Measurements from ENCODE around the gene FGF18. TPM values are rescaled to one million over a fixed set of nuclear protein-coding genes. Genes with fewer than 3 reads are reported as not detected.

Gene FGF18
- total RNA-seq, 2 experiments from 2014 or later = 0.31 to 0.33 TPM

DNA sequence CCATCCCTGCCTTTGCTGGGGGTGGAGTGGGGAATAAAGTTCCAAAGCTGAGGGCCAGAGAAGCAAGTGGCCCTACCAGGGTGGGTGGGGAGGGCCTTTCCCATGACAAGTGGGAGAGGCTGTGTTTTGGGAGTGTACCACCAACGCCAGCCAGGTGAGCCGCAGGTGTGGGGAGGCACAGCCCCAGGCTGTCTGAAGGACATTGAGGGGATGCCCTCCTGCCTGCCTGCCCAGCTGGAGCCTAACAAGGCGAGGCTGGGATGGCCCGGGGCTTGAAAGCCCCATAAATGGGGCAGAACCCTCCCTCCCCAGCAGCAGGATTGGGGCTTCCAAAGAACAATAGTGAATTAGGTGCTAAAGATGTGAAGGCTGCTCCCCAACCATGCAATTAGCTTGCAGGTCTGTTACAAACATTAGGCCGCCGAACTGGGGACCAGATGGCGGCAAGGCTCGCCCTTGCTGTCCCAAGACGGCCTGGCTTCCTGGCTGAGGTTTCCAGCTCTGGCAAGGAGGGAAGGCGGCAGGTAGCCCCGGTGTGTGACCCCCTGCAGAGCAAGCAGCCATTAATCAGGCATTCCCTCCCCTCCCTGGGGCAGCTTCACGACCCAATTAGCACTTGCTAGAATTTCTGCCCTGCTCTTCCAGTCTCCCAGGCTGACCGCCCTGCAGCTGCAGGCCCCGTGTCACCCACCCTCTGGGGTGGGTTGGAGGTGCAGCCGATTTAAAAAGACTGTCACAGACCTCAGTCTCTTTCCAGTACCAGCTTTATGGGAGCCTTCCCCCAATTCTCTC is 42.9 kb downstream of the FGF18 start:
- Histone ChIP-seq H3K9me3 (ENCODE audit: control insufficient read depth in 1 of 2, insufficient read depth in 1 of 2, low read length in 2 of 2) (no peaks in the 10 kb centered on the region), H3K4me3 (ENCODE audit: low read length) (no peak overlapping the region), H3K4me1 (ENCODE audit: insufficient read depth, low read length) (no peaks in the 10 kb centered on the region), H3K36me3 (ENCODE audit: insufficient read depth, low read length) (no peaks in the 10 kb centered on the region), H3K27me3 (ENCODE audit: control insufficient read depth in 1 of 2, insufficient read depth in 2 of 2, low read length in 2 of 2) (peaks cover 0 to 4% of the 10 kb centered on the region in 2 experiments), H3K27ac (ENCODE audit: low read depth in 1 of 2, low read length in 2 of 2) (no peak overlapping the region)
- ChIA-PET POLR2A (no interaction called here), CTCF (no interaction called here)
- Mint-ChIP-seq H3K4me1 (ENCODE audit: low read depth) (no peaks in the 10 kb centered on the region), H3K27ac (no peak overlapping the region), H3K4me3 (no peak overlapping the region), H3K36me3 (ENCODE audit: low read depth) (no peaks in the 10 kb centered on the region), H3K27me3 (peaks cover 29% of the 10 kb centered on the region), H3K9me3 (no peaks in the 10 kb centered on the region)
- no peak for ATAC-seq (ENCODE audit: poor library complexity)
- no peak for DNase-seq
- intact Hi-C loops (cut with DNase I, micrococcal nuclease) = no loop called here
- TF ChIP-seq, protein P1, sequence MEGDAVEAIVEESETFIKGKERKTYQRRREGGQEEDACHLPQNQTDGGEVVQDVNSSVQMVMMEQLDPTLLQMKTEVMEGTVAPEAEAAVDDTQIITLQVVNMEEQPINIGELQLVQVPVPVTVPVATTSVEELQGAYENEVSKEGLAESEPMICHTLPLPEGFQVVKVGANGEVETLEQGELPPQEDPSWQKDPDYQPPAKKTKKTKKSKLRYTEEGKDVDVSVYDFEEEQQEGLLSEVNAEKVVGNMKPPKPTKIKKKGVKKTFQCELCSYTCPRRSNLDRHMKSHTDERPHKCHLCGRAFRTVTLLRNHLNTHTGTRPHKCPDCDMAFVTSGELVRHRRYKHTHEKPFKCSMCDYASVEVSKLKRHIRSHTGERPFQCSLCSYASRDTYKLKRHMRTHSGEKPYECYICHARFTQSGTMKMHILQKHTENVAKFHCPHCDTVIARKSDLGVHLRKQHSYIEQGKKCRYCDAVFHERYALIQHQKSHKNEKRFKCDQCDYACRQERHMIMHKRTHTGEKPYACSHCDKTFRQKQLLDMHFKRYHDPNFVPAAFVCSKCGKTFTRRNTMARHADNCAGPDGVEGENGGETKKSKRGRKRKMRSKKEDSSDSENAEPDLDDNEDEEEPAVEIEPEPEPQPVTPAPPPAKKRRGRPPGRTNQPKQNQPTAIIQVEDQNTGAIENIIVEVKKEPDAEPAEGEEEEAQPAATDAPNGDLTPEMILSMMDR (IDR thresholded peaks at IDR 0.05) = no peak

DNA sequence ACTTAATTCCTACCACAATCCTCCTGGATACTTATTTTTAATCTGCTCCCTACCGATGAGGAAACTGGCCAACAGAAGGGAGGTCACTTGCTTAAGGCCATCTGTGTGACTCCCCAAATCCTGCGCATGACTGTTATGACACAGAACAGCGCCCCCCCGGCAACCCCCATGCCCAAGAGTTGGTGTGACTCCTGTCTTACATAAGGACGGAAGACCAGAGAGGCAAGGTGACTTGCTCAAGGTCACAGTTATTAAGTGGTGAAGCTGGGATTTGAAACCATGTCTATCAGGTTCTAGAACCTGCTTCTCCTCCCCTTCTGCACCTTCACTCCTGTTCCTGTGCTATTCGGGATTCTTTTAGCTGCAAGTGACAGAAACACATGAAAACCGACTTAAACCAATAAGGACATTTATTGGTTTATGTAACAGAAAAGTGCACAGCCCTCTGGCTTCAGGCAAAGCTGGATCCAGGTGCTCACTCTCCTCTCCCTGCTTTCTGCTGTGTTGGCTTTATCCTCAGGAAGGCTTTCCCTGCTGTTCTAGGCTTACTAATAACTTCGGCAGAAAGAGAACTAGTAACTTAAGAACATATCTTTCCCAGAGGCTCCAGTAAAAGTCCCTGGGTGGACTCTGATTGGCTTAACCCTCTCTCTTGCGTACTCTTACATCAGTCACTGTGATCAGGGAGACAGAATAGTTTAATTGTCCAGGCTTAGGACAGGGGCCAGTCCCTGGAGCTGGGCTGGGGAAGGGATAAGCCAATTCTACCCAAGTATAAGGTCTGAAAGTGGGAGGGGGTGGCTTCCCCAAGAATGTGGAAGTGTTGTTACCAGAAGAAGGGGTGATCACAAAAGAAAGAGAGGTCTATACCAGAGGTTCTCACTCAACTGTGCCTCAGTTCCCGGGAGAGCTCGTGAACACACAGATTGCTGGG is 43.7 kb downstream of the FGF18 start:
- Histone ChIP-seq H3K4me1 (ENCODE audit: insufficient read depth, low read length) (no peaks in the 10 kb centered on the region), H3K4me3 (ENCODE audit: low read length) (no peak overlapping the region), H3K27ac (ENCODE audit: low read depth in 1 of 2, low read length in 2 of 2) (no peak overlapping the region), H3K36me3 (ENCODE audit: insufficient read depth, low read length) (no peaks in the 10 kb centered on the region), H3K27me3 (ENCODE audit: control insufficient read depth in 1 of 2, insufficient read depth in 2 of 2, low read length in 2 of 2) (peaks cover 0 to 4% of the 10 kb centered on the region in 2 experiments), H3K9me3 (ENCODE audit: control insufficient read depth in 1 of 2, insufficient read depth in 1 of 2, low read length in 2 of 2) (no peaks in the 10 kb centered on the region)
- TF ChIP-seq, protein P1 (IDR thresholded peaks at IDR 0.05) = no peak
- ATAC-seq (ENCODE audit: poor library complexity) (no peak), DNase-seq (no peak)
- POLR2A ChIA-PET = no interaction called here
- Mint-ChIP-seq H3K27ac (no peak overlapping the region), H3K4me1 (ENCODE audit: low read depth) (no peaks in the 10 kb centered on the region), H3K27me3 (peaks cover 24% of the 10 kb centered on the region), H3K36me3 (ENCODE audit: low read depth) (no peaks in the 10 kb centered on the region), H3K4me3 (no peak overlapping the region), H3K9me3 (no peaks in the 10 kb centered on the region)
- intact Hi-C loops (cut with DNase I, micrococcal nuclease) = no loop called here
- CTCF ChIA-PET = no interaction called here

DNA sequence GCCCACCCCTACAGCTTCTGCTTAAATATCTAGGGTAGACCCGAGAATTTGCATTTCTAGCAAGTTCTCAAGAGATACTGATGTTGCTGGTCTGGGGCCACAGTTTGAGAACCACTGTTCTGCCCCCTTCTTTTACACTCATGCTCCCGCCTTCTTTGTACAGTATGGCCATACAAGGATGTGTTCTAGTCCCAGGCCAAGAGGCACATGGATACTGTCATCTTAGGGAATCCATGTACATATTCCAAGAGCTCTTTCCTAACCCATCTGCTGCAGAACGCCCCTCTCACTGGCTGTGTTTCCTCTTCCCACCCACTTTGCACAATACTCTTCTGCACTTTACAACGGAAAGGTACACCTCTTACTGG is 44.4 kb downstream of the FGF18 start:
- Histone ChIP-seq H3K36me3 (ENCODE audit: insufficient read depth, low read length) (no peaks in the 10 kb centered on the region), H3K27me3 (ENCODE audit: control insufficient read depth in 1 of 2, insufficient read depth in 2 of 2, low read length in 2 of 2) (peaks cover 0 to 4% of the 10 kb centered on the region in 2 experiments), H3K4me1 (ENCODE audit: insufficient read depth, low read length) (no peaks in the 10 kb centered on the region), H3K9me3 (ENCODE audit: control insufficient read depth in 1 of 2, insufficient read depth in 1 of 2, low read length in 2 of 2) (no peaks in the 10 kb centered on the region), H3K27ac (ENCODE audit: low read depth in 1 of 2, low read length in 2 of 2) (no peak overlapping the region), H3K4me3 (ENCODE audit: low read length) (no peak overlapping the region)
- H3K27ac Mint-ChIP-seq = no peak overlapping the region
- no peaks in the 10 kb centered on the region for H3K36me3 Mint-ChIP-seq (ENCODE audit: low read depth)
- TF ChIP-seq, protein P1 (IDR thresholded peaks at IDR 0.05) = no peak
- no peaks in the 10 kb centered on the region for H3K9me3 Mint-ChIP-seq
- H3K4me3 Mint-ChIP-seq = no peak overlapping the region
- H3K4me1 Mint-ChIP-seq (ENCODE audit: low read depth) = no peaks in the 10 kb centered on the region
- ChIA-PET CTCF (no interaction called here), POLR2A (no interaction called here)
- ATAC-seq (ENCODE audit: poor library complexity) (no peak), DNase-seq (no peak)
- H3K27me3 Mint-ChIP-seq = peaks cover 24% of the 10 kb centered on the region
- intact Hi-C loops (cut with DNase I, micrococcal nuclease) = no loop called here
